GM18499 (cell line): ENCODE results near the gene PXT1.

ENCODE experiments used
- ATAC-seq: cut with Tn5 transposase; IDR thresholded peaks from one replicate; pipeline ENCODE4 v1.9.1; 2021; ENCODE audit warnings: moderate number of reproducible peaks; ENCODE audit not compliant: insufficient read depth, unreplicated experiment

The PXT1 gene

GRCh38 chr6:36352477-36353157 is 90.0 kb downstream of the PXT1 start:
- ATAC-seq = no peak

- ATAC-seq = no peak
Observed at GRCh38 chr6:36350681-36351571, 91.7 kb downstream of the PXT1 start.

- ATAC-seq = no peak
Observed at GRCh38 chr6:36350082-36350481, 92.6 kb downstream of the PXT1 start.

- no peak for ATAC-seq
Observed at GRCh38 chr6:36349240-36349639, 93.4 kb downstream of the PXT1 start.

- no peak for ATAC-seq
Observed at GRCh38 chr6:36347621-36348020, 95.0 kb downstream of the PXT1 start.

- ATAC-seq = no peak
Observed at GRCh38 chr6:36346486-36347273, 96.0 kb downstream of the PXT1 start.

GRCh38 chr6:36345681-36346466 is 96.8 kb downstream of the PXT1 start:
- no peak for ATAC-seq

- ATAC-seq = no peak
Observed at GRCh38 chr6:36343109-36343680, 99.5 kb downstream of the PXT1 start.

- no peak for ATAC-seq
Observed at GRCh38 chr6:36340618-36341454, 101.8 kb downstream of the PXT1 start.
